DMS79 treated with DMSO at 0.1 percent for 48 hours (cell line): ENCODE results near the gene IL17A.
"Not testable (repeated sequence)": the region's sequence is repeated elsewhere in the genome, so short reads cannot be mapped to it uniquely, and the experiment has no call there.

Experiments used
- DNase-seq: peaks from one replicate; lab custom pipeline; 2025; lab: John Stamatoyannopoulos, UW

Gene IL17A

GRCh38 chr6:52164319-52165094, 21.7 kb upstream of the IL17A start:
- DNase-seq, result no peak

GRCh38 chr6:52167267-52167666, 18.9 kb upstream of the IL17A start:
- DNase-seq, result no peak

GRCh38 chr6:52168351-52168750, 17.8 kb upstream of the IL17A start:
- not testable (repeated sequence) for DNase-seq

- DNase-seq, result no peak
Measured at GRCh38 chr6:52174118-52174517, 12.1 kb upstream of the IL17A start.

GRCh38 chr6:52176550-52176949, 9.6 kb upstream of the IL17A start:
- peak; percentile 91 for DNase-seq

DNA sequence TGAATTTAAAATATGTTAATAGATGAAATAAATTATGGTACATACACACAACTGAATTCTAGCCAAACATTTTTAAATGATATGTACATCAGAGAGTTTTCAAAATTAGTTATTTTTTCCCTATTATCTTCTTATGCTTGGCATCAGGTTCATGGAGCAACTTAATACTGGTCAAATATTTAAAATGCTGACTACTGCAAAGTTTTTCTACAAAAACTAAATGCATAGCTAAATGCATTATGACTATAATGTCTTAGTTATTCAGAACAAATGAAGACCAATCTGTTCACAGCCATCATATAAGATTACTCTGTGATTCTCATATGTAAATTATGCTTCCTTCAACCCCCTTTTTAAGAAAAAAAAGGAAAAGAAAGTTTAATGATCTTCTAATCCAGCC, 8.2 kb upstream of the IL17A start:
- DNase-seq, result no peak

GRCh38 chr6:52180787-52181558, 5.2 kb upstream of the IL17A start:
- no peak for DNase-seq

DNA sequence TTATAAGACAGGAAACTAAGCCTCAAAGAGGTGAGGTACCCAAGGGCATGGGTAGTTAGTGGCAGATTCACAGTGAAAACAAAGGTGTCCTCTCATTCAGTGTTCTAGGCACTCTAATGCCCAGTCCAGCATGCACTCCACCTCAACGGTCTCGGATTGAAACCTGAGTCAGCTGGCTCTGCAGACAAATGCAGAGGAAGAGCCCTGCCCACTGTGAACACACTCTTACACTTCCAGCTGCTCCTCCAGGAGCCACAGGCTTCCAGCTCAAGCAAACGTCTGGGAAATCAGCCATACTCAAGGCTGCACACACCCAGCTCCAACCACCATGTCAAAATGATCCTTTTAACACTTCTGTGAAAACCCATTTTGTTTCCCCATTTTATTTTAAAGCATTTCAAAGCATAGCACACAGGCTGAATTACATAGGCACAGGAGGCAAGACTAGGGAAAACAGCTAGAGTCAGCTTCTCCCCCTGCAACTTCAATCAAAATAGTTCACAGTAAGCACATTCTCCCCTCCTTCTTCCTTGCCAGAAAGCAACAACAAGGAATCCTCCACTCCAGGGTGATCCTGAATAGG, 3.0 kb upstream of the IL17A start:
- peak; percentile 13 for DNase-seq

DNA sequence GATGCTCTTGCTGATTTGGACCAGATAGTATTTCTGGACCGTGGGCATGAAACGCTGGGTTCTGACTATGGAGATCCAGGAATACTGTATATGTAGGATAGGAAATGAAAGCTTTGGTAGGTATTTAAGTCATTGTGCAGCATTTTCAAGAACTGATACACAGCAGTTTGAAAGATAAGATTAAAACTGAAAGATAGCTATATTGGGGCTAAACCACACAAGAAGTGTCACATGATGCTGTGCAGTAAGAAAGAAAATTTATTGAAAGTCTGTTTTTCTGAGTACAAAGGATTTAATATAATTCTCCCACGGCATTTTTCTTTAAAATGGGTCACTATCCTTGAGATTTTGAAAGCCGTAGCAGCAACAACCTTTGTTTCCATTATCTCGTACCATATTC, 305 bp downstream of the IL17A start:
- no peak for DNase-seq

- no peak for DNase-seq
Measured at GRCh38 chr6:52187098-52187497, 923 bp downstream of the IL17A start.

GRCh38 chr6:52189974-52190373, 3.8 kb downstream of the IL17A start:
- DNase-seq, result no peak

DNA sequence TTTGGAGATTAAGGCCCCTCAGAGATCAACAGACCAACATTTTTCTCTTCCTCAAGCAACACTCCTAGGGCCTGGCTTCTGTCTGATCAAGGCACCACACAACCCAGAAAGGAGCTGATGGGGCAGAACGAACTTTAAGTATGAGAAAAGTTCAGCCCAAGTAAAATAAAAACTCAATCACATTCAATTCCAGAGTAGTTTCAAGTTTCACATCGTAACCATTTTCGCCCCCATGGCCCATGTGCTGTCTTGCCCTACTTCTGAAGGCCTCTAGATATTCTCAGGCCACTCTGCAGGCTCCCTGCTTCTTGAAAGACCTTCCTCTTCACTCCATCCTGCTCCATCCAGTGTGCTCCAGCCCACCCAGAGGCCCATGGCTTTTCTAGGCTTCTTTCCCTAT, 4.2 kb downstream of the IL17A start:
- no peak for DNase-seq

GRCh38 chr6:52191824-52192223, 5.6 kb downstream of the IL17A start:
- no peak for DNase-seq

- DNase-seq, result no peak
Measured at GRCh38 chr6:52195886-52196285, 9.7 kb downstream of the IL17A start.

DNA sequence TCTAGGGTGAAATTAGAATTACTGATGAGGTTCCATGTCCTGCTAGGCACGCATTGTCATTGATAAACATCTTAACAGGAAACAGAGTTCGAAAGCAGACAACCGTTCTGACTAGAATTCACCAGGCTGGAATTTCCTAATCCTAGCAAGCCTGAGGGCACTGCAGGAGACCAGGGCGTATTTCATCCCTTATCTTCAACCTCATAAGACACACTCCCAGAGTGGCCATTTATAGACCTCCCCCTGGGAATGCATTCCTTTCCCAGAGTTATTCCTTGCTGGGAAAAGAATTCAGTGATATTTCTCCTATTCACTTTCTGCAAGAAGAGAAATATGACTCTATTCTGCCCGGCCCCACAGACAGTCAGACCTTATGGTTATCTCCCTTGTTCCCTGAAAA, 13.9 kb downstream of the IL17A start:
- not testable (repeated sequence) for DNase-seq

DNA sequence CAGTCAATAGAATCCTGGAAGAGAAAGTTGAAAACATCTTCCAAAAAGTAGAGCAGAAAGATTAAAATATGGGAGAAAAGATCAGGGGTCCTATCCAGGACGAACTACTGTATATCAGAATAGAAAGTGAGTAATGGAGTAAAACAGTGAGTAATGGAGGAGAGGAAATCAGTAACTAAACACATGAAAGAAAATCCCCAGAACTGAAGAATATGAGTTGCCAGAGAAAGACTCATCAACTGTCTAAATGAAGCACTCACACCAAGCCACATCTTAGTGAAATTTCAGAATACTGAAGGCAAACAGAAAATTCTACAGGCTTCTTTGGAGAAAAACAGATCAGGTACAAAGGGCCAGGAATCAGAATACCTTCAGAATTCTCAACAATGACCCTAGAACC, 14.9 kb downstream of the IL17A start:
- no peak for DNase-seq

- DNase-seq, result no peak
Measured at GRCh38 chr6:52201493-52201892, 15.3 kb downstream of the IL17A start.

- no peak for DNase-seq
Measured at GRCh38 chr6:52207066-52207465, 20.9 kb downstream of the IL17A start.

DNA sequence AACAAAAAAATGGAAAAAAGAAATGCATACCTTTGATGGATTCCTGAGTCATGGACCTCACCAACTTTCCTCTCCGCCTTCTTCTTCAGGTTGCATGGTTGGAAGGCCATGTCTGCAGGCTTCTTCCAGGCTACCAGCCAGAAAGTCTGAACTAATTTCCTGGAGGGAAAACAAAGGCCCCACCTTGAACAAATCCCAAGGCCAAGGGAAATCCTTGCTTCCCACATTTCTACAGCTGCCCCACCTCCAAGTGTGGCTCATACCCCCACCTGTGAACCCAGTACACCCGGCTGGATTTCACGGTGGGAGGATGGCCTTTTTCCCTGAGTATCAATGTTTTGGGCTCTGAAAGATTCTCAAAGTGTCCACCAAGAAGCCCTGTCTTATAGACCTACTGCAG, 22.4 kb downstream of the IL17A start:
- no peak for DNase-seq

GRCh38 chr6:52209770-52210169, 23.6 kb downstream of the IL17A start:
- DNase-seq, result no peak

DNA sequence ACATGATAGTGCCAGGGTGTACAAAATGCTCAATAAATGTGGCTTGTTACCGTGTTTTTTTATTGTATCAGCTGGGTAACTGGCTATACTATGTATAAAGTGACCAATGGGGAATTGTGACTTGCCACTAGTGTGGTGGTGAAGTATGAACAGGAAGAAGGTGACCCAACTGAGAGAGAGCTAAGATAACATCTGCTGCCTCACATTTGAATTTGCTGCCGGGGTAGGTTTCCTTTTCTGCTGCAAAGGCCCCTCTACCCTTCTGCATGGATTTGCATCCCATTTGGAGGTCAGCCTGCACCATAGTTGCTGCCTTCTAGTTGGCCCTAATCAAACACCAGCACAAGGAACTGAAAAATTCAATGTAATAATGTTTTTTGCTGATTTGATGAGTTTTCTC, 24.1 kb downstream of the IL17A start:
- DNase-seq, result no peak

GRCh38 chr6:52213127-52213526, 27.0 kb downstream of the IL17A start:
- DNase-seq, result no peak

DNA sequence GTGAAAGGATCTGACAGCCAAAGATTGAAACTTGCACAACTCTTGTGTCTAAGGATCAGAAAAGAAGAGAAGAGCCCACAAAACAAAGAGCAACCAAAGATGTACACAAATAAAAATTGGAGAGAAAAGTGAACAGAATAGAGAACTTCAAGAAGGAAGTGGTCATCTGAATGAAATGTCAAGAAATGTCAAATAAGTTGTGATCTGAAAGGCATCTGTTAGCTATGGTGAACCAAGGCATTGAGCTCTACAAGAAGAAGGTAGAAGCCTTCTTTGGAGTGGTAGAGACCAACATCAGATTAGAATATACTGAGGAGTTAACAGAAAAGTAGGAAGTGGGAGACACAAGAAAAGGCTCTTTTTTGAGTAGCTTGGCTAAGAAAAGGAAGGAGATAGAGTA, 29.6 kb downstream of the IL17A start:
- DNase-seq, result no peak
